H1 (cell line): Measurements from ENCODE around the gene DRD5.

Experiments
- CHD2 ChIP-seq: IDR thresholded peaks from 2 replicates; pipeline ENCODE4 v1.6.1; 2012; ENCODE audit warnings: low read length, improper control_type of control experiment
- EP300 ChIP-seq, 2 experiments: IDR thresholded peaks; 1 replicate in 1 of 2; 2 replicates in 1 of 2; pipeline ENCODE4 v1.6.1; 2011 to 2012; ENCODE audit warnings: low read depth in 2 of 2, low read length in 2 of 2, mild to moderate bottlenecking in 2 of 2, borderline replicate concordance in 1 of 2, inconsistent platforms in 1 of 2, moderate library complexity in 1 of 2
- EZH2 ChIP-seq: fragments of 200-600 bp; sonication (generic); IDR thresholded peaks from 2 replicates; pipeline ENCODE4 v1.7.1; 2012; ENCODE audit warnings: low read depth, mild to moderate bottlenecking, moderate library complexity, low read length, inconsistent platforms; ENCODE audit not compliant: severe bottlenecking
- JUND ChIP-seq: IDR thresholded peaks from 2 replicates; pipeline ENCODE4 v1.6.1; 2011; ENCODE audit warnings: mild to moderate bottlenecking, improper control_type of control experiment, low read length
- MAFK ChIP-seq: IDR thresholded peaks from 2 replicates; pipeline ENCODE4 v1.6.1; 2012; ENCODE audit warnings: low read depth, mild to moderate bottlenecking, improper control_type of control experiment, low read length
- TCF12 ChIP-seq: IDR thresholded peaks from 2 replicates; pipeline ENCODE4 v1.6.1; 2011; ENCODE audit warnings: low read depth, mild to moderate bottlenecking, low read length

DNA sequence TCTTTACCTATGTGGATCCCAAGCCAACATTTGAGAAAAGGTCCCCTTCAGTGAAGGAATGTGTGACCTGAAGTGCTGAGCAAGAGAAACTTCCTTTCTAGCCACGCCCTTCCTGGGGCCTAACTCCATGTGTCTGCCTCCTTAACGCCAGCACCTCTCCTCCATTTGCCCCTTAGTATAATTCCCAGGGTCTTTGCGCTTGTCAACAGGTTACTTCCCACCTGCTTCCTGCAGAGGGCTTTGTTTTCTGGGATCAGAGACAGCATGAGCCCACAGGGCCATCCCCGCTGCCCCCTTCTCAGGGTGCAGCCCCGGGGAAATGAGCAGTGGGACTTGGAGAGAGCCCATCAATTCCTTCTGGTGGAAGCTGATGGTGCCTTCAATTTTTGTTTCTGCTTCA, 45.9 kb upstream of the DRD5 start:
- TF ChIP-seq TCF12 = no peak
- no peak for TF ChIP-seq EP300 (IDR thresholded peaks at IDR 0.05; ENCODE audit: borderline replicate concordance in 1 of 2, low read depth in 2 of 2, low read length in 2 of 2)
- no peak for TF ChIP-seq CHD2
- TF ChIP-seq EZH2 = no peak
- no peak for TF ChIP-seq MAFK
- TF ChIP-seq JUND = no peak
